ENCODE measurements around the gene IQCE. TPM values are rescaled to one million over a fixed set of nuclear protein-coding genes. Genes with fewer than 3 reads are reported as not detected.
"Not testable (repeated sequence)": the region's sequence is repeated elsewhere in the genome, so short reads cannot be mapped to it uniquely, and the experiment has no call there.

IQCE gene
- polyA plus RNA-seq, 1 donor from 2014 or later, result 21.2 TPM

DNA sequence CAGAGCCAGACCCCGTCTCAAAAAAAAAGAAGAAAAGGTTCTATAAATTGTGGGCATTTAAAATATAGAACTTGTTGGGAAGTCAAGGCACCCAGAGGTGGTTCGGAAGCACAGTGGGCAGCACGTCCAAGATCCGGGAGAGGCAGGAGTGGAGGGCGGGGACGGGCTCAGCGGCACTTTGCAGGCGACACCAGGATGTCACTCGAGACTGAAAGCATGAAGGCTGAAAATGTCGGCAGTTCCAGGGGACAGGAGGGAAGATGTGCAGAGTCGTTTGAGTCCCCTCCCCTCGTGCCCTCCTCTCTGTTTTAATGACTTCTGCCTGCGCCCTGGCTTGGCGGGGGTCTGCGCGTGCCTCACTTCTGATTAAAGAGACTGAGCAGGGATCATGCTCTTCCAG lies 30.6 kb downstream of the IQCE start:
- H3F3A ChIP-seq (ENCODE audit: insufficient read depth, low read length, poor library complexity, severe bottlenecking), result no peaks in the 10 kb centered on the region
- H3K4me2 ChIP-seq (ENCODE audit: low read length), result no peak overlapping the region
- H3K4me3 ChIP-seq (ENCODE audit: low read length), result no peak overlapping the region
- no peaks in the 10 kb centered on the region for H3K9me3 ChIP-seq (ENCODE audit: low read length)
- H3K9me2 ChIP-seq (ENCODE audit: insufficient read depth, low read length), result no peaks in the 10 kb centered on the region
- no peaks in the 10 kb centered on the region for H4K20me1 ChIP-seq (ENCODE audit: insufficient read depth)
- TF ChIP-seq RAD21 (conservative IDR thresholded peaks at IDR 0.05) (no peak), POLR2AphosphoS5 (IDR thresholded peaks at IDR 0.05) (no peak), EZH2 (IDR thresholded peaks at IDR 0.05; ENCODE audit: borderline replicate concordance, insufficient read depth, low read length, poor library complexity, severe bottlenecking) (no peak), SMC3 (conservative IDR thresholded peaks at IDR 0.05; ENCODE audit: poor library complexity) (no peak), EP300 (conservative IDR thresholded peaks at IDR 0.05; ENCODE audit: poor library complexity, severe bottlenecking) (no peak), MXI1 (conservative IDR thresholded peaks at IDR 0.05; ENCODE audit: poor library complexity, severe bottlenecking) (no peak), TAF1 (IDR thresholded peaks at IDR 0.05; ENCODE audit: low read depth) (no peak)
- TF ChIP-seq, protein P1, sequence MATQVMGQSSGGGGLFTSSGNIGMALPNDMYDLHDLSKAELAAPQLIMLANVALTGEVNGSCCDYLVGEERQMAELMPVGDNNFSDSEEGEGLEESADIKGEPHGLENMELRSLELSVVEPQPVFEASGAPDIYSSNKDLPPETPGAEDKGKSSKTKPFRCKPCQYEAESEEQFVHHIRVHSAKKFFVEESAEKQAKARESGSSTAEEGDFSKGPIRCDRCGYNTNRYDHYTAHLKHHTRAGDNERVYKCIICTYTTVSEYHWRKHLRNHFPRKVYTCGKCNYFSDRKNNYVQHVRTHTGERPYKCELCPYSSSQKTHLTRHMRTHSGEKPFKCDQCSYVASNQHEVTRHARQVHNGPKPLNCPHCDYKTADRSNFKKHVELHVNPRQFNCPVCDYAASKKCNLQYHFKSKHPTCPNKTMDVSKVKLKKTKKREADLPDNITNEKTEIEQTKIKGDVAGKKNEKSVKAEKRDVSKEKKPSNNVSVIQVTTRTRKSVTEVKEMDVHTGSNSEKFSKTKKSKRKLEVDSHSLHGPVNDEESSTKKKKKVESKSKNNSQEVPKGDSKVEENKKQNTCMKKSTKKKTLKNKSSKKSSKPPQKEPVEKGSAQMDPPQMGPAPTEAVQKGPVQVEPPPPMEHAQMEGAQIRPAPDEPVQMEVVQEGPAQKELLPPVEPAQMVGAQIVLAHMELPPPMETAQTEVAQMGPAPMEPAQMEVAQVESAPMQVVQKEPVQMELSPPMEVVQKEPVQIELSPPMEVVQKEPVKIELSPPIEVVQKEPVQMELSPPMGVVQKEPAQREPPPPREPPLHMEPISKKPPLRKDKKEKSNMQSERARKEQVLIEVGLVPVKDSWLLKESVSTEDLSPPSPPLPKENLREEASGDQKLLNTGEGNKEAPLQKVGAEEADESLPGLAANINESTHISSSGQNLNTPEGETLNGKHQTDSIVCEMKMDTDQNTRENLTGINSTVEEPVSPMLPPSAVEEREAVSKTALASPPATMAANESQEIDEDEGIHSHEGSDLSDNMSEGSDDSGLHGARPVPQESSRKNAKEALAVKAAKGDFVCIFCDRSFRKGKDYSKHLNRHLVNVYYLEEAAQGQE (IDR thresholded peaks at IDR 0.05; ENCODE audit: borderline replicate concordance), result no peak
- TF ChIP-seq, protein P2, sequence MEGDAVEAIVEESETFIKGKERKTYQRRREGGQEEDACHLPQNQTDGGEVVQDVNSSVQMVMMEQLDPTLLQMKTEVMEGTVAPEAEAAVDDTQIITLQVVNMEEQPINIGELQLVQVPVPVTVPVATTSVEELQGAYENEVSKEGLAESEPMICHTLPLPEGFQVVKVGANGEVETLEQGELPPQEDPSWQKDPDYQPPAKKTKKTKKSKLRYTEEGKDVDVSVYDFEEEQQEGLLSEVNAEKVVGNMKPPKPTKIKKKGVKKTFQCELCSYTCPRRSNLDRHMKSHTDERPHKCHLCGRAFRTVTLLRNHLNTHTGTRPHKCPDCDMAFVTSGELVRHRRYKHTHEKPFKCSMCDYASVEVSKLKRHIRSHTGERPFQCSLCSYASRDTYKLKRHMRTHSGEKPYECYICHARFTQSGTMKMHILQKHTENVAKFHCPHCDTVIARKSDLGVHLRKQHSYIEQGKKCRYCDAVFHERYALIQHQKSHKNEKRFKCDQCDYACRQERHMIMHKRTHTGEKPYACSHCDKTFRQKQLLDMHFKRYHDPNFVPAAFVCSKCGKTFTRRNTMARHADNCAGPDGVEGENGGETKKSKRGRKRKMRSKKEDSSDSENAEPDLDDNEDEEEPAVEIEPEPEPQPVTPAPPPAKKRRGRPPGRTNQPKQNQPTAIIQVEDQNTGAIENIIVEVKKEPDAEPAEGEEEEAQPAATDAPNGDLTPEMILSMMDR (IDR thresholded peaks at IDR 0.05; ENCODE audit: poor library complexity, severe bottlenecking), result no peak
- H3K36me3 ChIP-seq (ENCODE audit: insufficient read depth, low read length), result no peaks in the 10 kb centered on the region
- H3K79me2 ChIP-seq (replicated peaks; ENCODE audit: insufficient read depth, low read length), result no peaks in the 10 kb centered on the region
- no peak overlapping the region for H3K27ac ChIP-seq (ENCODE audit: low read length)
- H3K9ac ChIP-seq (ENCODE audit: low read length), result no peak overlapping the region
- H3K27me3 ChIP-seq (ENCODE audit: insufficient read depth, low read depth, low read length), result no peaks in the 10 kb centered on the region
- H2AFZ ChIP-seq (ENCODE audit: low read depth, low read length), result no peak overlapping the region

DNA sequence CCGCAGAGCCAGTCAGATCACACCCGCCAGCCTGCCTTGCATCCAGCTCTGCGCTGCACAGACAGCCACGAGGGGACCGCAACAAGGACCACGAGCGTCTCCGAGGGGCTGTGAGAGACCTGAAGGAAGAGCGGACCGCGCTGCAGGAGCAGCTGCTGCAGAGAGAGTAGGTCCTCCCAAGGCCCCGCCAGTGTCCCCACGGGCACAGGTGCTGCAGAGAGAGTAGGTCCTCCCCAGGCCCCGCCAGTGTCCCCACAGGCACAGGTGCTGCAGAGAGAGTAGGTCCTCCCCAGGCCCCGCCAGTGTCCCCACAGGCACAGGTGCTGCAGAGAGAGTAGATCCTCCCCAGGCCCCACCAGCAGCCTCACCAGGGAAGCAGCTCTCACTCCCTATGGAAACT lies 31.2 kb downstream of the IQCE start:
- H3K4me2 ChIP-seq (ENCODE audit: low read length); H3K27ac ChIP-seq (ENCODE audit: low read length); H3K9ac ChIP-seq (ENCODE audit: low read length); H3K79me2 ChIP-seq (replicated peaks; ENCODE audit: insufficient read depth, low read length); H3F3A ChIP-seq (ENCODE audit: insufficient read depth, low read length, poor library complexity, severe bottlenecking); H3K27me3 ChIP-seq (ENCODE audit: insufficient read depth, low read depth, low read length); H4K20me1 ChIP-seq (ENCODE audit: insufficient read depth); H3K9me3 ChIP-seq (ENCODE audit: low read length); H2AFZ ChIP-seq (ENCODE audit: low read depth, low read length); H3K4me3 ChIP-seq (ENCODE audit: low read length); H3K36me3 ChIP-seq (ENCODE audit: insufficient read depth, low read length); H3K9me2 ChIP-seq (ENCODE audit: insufficient read depth, low read length): not testable (repeated sequence)

DNA sequence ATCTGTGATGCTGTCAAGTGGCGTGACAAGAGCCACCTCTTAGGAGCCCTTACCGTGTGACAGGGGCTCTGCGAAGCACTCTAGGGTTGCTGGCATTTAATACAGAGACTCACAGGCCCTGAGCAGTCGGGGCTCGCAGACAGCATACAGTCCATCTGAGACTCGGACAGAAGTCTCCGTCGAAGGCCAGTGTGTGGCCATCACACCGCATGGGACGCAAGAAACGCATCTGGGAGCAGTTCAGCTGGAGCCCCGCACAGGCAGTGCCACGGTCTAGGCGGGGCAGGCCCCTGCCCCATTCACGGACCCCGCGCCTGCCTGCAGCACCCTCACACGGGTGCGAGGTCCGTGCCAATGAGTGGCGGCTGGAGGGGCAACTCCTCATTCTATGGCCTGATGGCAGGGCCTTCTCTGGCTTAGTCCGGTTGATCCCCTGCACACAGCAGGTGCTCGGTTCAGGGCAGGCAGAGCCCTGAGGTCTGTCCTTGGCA lies 33.6 kb downstream of the IQCE start:
- no peak overlapping the region for H2AFZ ChIP-seq (ENCODE audit: low read depth, low read length)
- no peak overlapping the region for H3K4me2 ChIP-seq (ENCODE audit: low read length)
- no peaks in the 10 kb centered on the region for H3K36me3 ChIP-seq (ENCODE audit: insufficient read depth, low read length)
- H3K27me3 ChIP-seq (ENCODE audit: insufficient read depth, low read depth, low read length), result no peaks in the 10 kb centered on the region
- H3K9ac ChIP-seq (ENCODE audit: low read length), result no peak overlapping the region
- no peak overlapping the region for H3K4me3 ChIP-seq (ENCODE audit: low read length)
- no peaks in the 10 kb centered on the region for H3K79me2 ChIP-seq (replicated peaks; ENCODE audit: insufficient read depth, low read length)
- no peaks in the 10 kb centered on the region for H3K9me2 ChIP-seq (ENCODE audit: insufficient read depth, low read length)
- TF ChIP-seq EZH2 (IDR thresholded peaks at IDR 0.05; ENCODE audit: borderline replicate concordance, insufficient read depth, low read length, poor library complexity, severe bottlenecking) (no peak), TAF1 (IDR thresholded peaks at IDR 0.05; ENCODE audit: low read depth) (no peak), SMC3 (conservative IDR thresholded peaks at IDR 0.05; ENCODE audit: poor library complexity) (no peak)
- H3K9me3 ChIP-seq (ENCODE audit: low read length), result no peaks in the 10 kb centered on the region
- no peaks in the 10 kb centered on the region for H4K20me1 ChIP-seq (ENCODE audit: insufficient read depth)
- no peak overlapping the region for H3K27ac ChIP-seq (ENCODE audit: low read length)
- H3F3A ChIP-seq (ENCODE audit: insufficient read depth, low read length, poor library complexity, severe bottlenecking), result no peaks in the 10 kb centered on the region

Data from neural cell (in vitro differentiated cells).